NT2/D1 (cell line): ENCODE data around the gene CKB.

ENCODE experiments used
- YY1 ChIP-seq: IDR thresholded peaks from 2 replicates; pipeline ENCODE4 v1.6.1; 2011; ENCODE audit not compliant: insufficient read length, insufficient read depth
- ZNF274 ChIP-seq: IDR thresholded peaks from 2 replicates; pipeline ENCODE4 v1.6.1; 2011; ENCODE audit warnings: mild to moderate bottlenecking, low read depth, low read length

GRCh38 chr14:103519043-103519836 lies 3.4 kb downstream of the CKB start:
- TF ChIP-seq YY1 (no peak), ZNF274 (no peak)
